ENCODE measurements around the gene GSG1L2. TPM values are rescaled to one million over a fixed set of nuclear protein-coding genes. Genes with fewer than 3 reads are reported as not detected.

The GSG1L2 gene
- total RNA-seq, 1 donor from 2014 or later = not detected

DNA sequence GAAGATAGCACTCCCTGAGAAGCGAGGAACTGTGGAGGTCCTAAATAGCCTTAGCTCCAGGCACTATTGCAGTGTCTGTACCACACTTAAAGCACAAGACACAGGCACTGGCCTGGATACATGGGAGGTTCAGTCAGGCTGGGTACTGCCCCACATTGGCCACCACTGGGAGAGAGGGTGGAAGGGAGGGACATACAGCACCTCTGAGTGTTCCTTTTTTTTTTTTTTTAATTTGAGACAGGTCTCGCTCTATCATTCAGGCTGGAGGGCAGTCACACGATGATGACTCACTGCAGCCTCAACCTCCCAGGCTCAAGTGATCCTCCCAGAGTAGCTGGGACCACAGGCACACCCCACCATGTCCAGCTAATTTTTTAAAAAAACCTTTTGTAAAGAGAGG, 1.4 kb downstream of the GSG1L2 start:
- H3K36me3 ChIP-seq (ENCODE audit: insufficient read depth, low read length) = no peaks in the 10 kb centered on the region
- no peak overlapping the region for H3K4me3 Mint-ChIP-seq (ENCODE audit: unreplicated experiment)
- peaks cover 10% of the 10 kb centered on the region for H3K27me3 Mint-ChIP-seq (ENCODE audit: low read depth, unreplicated experiment)
- no peaks in the 10 kb centered on the region for H3K36me3 Mint-ChIP-seq (ENCODE audit: low read depth, unreplicated experiment)
- no peaks in the 10 kb centered on the region for H3K4me1 ChIP-seq (ENCODE audit: insufficient read depth, low read length)
- H3K4me1 Mint-ChIP-seq (ENCODE audit: low read depth, unreplicated experiment) = no peaks in the 10 kb centered on the region
- no peak overlapping the region for H3K4me3 ChIP-seq (ENCODE audit: insufficient read depth, low read depth, low read length)
- FAIRE-seq (no peak), DNase-seq (ENCODE audit: low read depth) (no peak)
- H4K20me1 ChIP-seq (ENCODE audit: insufficient read depth, low read length) = no peaks in the 10 kb centered on the region
- no peak for TF ChIP-seq EZH2 (IDR thresholded peaks at IDR 0.05; ENCODE audit: insufficient read depth, low read length)
- TF ChIP-seq, protein P1, sequence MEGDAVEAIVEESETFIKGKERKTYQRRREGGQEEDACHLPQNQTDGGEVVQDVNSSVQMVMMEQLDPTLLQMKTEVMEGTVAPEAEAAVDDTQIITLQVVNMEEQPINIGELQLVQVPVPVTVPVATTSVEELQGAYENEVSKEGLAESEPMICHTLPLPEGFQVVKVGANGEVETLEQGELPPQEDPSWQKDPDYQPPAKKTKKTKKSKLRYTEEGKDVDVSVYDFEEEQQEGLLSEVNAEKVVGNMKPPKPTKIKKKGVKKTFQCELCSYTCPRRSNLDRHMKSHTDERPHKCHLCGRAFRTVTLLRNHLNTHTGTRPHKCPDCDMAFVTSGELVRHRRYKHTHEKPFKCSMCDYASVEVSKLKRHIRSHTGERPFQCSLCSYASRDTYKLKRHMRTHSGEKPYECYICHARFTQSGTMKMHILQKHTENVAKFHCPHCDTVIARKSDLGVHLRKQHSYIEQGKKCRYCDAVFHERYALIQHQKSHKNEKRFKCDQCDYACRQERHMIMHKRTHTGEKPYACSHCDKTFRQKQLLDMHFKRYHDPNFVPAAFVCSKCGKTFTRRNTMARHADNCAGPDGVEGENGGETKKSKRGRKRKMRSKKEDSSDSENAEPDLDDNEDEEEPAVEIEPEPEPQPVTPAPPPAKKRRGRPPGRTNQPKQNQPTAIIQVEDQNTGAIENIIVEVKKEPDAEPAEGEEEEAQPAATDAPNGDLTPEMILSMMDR (IDR thresholded peaks at IDR 0.05; ENCODE audit: insufficient read depth, low read depth, low read length) = no peak
- no peaks in the 10 kb centered on the region for H3K9me3 ChIP-seq (ENCODE audit: insufficient read depth, low read depth, low read length)
- H3K27ac Mint-ChIP-seq (ENCODE audit: unreplicated experiment) = no peak overlapping the region
- no peak overlapping the region for H3K27ac ChIP-seq (ENCODE audit: low read depth, low read length)
- H3K9me3 Mint-ChIP-seq (ENCODE audit: unreplicated experiment) = peaks cover 2% of the 10 kb centered on the region
- no peak overlapping the region for H3K9ac ChIP-seq (ENCODE audit: low read length)
- no peaks in the 10 kb centered on the region for H3K79me2 ChIP-seq (ENCODE audit: insufficient read depth, low read length)
- H2AFZ ChIP-seq (ENCODE audit: low read depth, low read length) = no peak overlapping the region
- peaks cover 2% of the 10 kb centered on the region for H3K27me3 ChIP-seq (ENCODE audit: insufficient read depth, low read length)
- no peak overlapping the region for H3K4me2 ChIP-seq (ENCODE audit: low read length)

DNA sequence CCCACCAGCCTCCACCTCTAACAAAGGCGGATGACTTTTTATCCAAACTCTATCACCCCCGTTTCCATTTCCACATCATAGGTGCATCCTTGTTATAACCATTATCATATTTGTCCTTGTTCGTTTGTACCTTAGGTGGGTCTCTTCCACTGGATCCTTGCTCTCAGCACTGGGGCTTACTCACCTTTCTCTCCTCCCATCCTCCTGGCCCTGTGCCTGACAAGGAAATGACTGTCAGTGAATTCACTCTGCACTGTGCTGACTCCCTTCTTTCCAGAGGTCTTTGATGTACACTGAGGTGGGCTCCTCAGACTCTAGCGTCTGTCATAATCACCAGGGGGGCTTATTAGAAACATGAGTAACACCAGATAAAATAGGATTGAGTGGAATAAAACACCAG, 3.1 kb downstream of the GSG1L2 start:
- Histone ChIP-seq H3K27ac (ENCODE audit: low read depth, low read length) (no peak overlapping the region), H4K20me1 (ENCODE audit: insufficient read depth, low read length) (no peaks in the 10 kb centered on the region), H3K9ac (ENCODE audit: low read length) (no peak overlapping the region), H3K79me2 (ENCODE audit: insufficient read depth, low read length) (no peaks in the 10 kb centered on the region), H3K9me3 (ENCODE audit: insufficient read depth, low read depth, low read length) (no peaks in the 10 kb centered on the region), H3K27me3 (ENCODE audit: insufficient read depth, low read length) (no peaks in the 10 kb centered on the region), H3K4me1 (ENCODE audit: insufficient read depth, low read length) (no peaks in the 10 kb centered on the region), H3K4me2 (ENCODE audit: low read length) (no peak overlapping the region), H2AFZ (ENCODE audit: low read depth, low read length) (no peak overlapping the region), H3K4me3 (ENCODE audit: insufficient read depth, low read depth, low read length) (no peak overlapping the region), H3K36me3 (ENCODE audit: insufficient read depth, low read length) (no peaks in the 10 kb centered on the region)
- TF ChIP-seq, protein P1 (IDR thresholded peaks at IDR 0.05; ENCODE audit: insufficient read depth, low read depth, low read length) = no peak
- TF ChIP-seq EZH2 (IDR thresholded peaks at IDR 0.05; ENCODE audit: insufficient read depth, low read length) = no peak
- peaks cover 2% of the 10 kb centered on the region for H3K9me3 Mint-ChIP-seq (ENCODE audit: unreplicated experiment)
- FAIRE-seq = no peak
- no peak overlapping the region for H3K27ac Mint-ChIP-seq (ENCODE audit: unreplicated experiment)
- H3K4me1 Mint-ChIP-seq (ENCODE audit: low read depth, unreplicated experiment) = no peaks in the 10 kb centered on the region
- no peak for DNase-seq (ENCODE audit: low read depth)
- no peak overlapping the region for H3K4me3 Mint-ChIP-seq (ENCODE audit: unreplicated experiment)
- peaks cover 5% of the 10 kb centered on the region for H3K27me3 Mint-ChIP-seq (ENCODE audit: low read depth, unreplicated experiment)
- no peaks in the 10 kb centered on the region for H3K36me3 Mint-ChIP-seq (ENCODE audit: low read depth, unreplicated experiment)

DNA sequence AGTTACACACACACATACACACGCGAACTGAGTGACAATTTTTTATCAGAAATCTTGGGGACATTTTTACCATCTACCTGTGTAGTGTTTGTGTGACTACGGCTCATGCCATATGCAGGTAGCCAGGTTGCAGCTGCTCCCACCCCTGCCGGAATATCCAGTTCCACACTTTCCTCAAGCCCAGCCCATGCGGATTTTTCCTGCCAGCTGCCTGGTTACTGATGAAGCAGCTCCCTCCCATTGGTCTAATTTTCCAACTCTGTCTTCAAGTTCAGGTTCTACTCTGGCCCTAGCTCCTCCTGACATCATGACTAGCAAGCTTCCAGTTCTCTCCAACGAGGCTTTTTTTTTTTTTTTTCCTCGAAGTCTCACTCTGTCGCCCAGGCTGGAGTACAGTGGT, 4.8 kb downstream of the GSG1L2 start:
- no peaks in the 10 kb centered on the region for H3K9me3 ChIP-seq (ENCODE audit: insufficient read depth, low read depth, low read length)
- no peaks in the 10 kb centered on the region for H4K20me1 ChIP-seq (ENCODE audit: insufficient read depth, low read length)
- no peaks in the 10 kb centered on the region for H3K4me1 ChIP-seq (ENCODE audit: insufficient read depth, low read length)
- TF ChIP-seq, protein P1 (IDR thresholded peaks at IDR 0.05; ENCODE audit: insufficient read depth, low read depth, low read length) = no peak
- no peak for TF ChIP-seq EZH2 (IDR thresholded peaks at IDR 0.05; ENCODE audit: insufficient read depth, low read length)
- no peak overlapping the region for H3K4me2 ChIP-seq (ENCODE audit: low read length)
- no peaks in the 10 kb centered on the region for H3K79me2 ChIP-seq (ENCODE audit: insufficient read depth, low read length)
- DNase-seq (ENCODE audit: low read depth) = no peak
- no peaks in the 10 kb centered on the region for H3K27me3 ChIP-seq (ENCODE audit: insufficient read depth, low read length)
- Mint-ChIP-seq H3K4me3 (ENCODE audit: unreplicated experiment) (no peak overlapping the region), H3K4me1 (ENCODE audit: low read depth, unreplicated experiment) (no peaks in the 10 kb centered on the region), H3K9me3 (ENCODE audit: unreplicated experiment) (peaks cover 2% of the 10 kb centered on the region), H3K27me3 (ENCODE audit: low read depth, unreplicated experiment) (peaks cover 3% of the 10 kb centered on the region), H3K36me3 (ENCODE audit: low read depth, unreplicated experiment) (no peaks in the 10 kb centered on the region), H3K27ac (ENCODE audit: unreplicated experiment) (no peak overlapping the region)
- FAIRE-seq = no peak
- no peak overlapping the region for H3K9ac ChIP-seq (ENCODE audit: low read length)
- H3K4me3 ChIP-seq (ENCODE audit: insufficient read depth, low read depth, low read length) = no peak overlapping the region
- no peaks in the 10 kb centered on the region for H3K36me3 ChIP-seq (ENCODE audit: insufficient read depth, low read length)
- H3K27ac ChIP-seq (ENCODE audit: low read depth, low read length) = no peak overlapping the region
- H2AFZ ChIP-seq (ENCODE audit: low read depth, low read length) = no peak overlapping the region
